ENCODE results near the gene DOCK4.

DOCK4 gene

DNA sequence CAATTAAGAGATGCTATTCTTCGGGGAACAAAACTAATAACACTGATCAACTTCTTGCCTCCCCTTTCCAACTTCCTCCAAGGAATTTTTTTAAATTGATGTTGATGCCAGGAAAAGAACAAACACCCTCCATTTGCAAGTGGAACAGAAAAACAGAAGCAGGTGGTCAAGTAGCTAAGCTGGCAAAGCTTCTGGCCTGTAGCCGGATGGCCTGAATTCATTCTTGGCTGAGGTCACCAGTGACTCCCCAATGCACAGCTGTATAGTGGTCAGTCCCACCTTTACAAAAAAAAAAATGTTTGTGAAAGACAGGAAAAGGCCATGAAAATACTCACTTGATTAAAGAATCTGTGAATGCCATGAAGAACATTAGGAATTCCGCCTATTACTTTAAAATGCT, 39.1 kb downstream of the DOCK4 start:
- TF ChIP-seq, protein P1, sequence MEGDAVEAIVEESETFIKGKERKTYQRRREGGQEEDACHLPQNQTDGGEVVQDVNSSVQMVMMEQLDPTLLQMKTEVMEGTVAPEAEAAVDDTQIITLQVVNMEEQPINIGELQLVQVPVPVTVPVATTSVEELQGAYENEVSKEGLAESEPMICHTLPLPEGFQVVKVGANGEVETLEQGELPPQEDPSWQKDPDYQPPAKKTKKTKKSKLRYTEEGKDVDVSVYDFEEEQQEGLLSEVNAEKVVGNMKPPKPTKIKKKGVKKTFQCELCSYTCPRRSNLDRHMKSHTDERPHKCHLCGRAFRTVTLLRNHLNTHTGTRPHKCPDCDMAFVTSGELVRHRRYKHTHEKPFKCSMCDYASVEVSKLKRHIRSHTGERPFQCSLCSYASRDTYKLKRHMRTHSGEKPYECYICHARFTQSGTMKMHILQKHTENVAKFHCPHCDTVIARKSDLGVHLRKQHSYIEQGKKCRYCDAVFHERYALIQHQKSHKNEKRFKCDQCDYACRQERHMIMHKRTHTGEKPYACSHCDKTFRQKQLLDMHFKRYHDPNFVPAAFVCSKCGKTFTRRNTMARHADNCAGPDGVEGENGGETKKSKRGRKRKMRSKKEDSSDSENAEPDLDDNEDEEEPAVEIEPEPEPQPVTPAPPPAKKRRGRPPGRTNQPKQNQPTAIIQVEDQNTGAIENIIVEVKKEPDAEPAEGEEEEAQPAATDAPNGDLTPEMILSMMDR (IDR thresholded peaks at IDR 0.05; ENCODE audit: low read depth, low read length) = no peak
- H3K9me3 ChIP-seq = no peaks in the 10 kb centered on the region
- no peak for DNase-seq
- H3K27me3 ChIP-seq = no peaks in the 10 kb centered on the region
- H3K4me1 ChIP-seq = peaks cover 12% of the 10 kb centered on the region
- no peaks in the 10 kb centered on the region for H3K36me3 ChIP-seq
- H3K4me3 ChIP-seq (ENCODE audit: low read depth, low read length) = no peak overlapping the region

DNA sequence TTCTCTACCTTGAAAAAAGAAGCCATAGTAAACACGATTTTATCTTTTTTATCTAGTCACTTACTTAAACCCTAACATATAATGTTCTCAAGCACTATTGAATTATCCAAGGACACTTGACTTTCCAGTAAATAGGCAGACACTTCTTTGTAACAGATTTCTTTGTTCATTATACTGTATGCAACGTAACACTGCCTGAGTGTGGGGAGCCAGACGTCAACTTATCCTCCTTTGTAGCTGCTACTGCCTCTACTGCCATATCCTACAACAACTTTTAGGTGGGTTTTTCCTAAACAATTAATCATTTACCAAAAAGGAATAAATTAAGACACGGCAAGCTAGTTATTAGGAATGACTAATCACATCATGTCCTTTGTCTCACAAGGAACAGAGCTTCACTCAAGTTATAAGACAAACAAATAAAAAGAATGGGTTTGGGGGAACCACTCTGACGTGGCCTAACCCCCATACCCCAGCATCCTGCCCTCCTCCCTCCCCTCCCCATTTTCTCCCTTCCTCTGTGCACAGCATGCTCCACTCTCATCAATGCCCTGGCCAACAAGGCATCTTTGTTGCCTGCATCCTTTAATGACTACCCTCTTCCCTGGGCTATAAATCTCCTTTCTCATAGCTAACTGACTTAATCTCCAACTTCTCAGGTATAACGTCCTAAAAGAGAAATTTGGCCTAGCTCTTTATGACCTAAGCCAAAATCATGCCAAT, 43.3 kb downstream of the DOCK4 start:
- Histone ChIP-seq H3K36me3 (no peaks in the 10 kb centered on the region), H3K4me3 (ENCODE audit: low read depth, low read length) (no peak overlapping the region), H3K27me3 (no peaks in the 10 kb centered on the region), H3K4me1 (peaks cover 41% of the 10 kb centered on the region), H3K9me3 (no peaks in the 10 kb centered on the region)
- TF ChIP-seq, protein P1 (IDR thresholded peaks at IDR 0.05; ENCODE audit: low read depth, low read length) = no peak
- DNase-seq = no peak

DNA sequence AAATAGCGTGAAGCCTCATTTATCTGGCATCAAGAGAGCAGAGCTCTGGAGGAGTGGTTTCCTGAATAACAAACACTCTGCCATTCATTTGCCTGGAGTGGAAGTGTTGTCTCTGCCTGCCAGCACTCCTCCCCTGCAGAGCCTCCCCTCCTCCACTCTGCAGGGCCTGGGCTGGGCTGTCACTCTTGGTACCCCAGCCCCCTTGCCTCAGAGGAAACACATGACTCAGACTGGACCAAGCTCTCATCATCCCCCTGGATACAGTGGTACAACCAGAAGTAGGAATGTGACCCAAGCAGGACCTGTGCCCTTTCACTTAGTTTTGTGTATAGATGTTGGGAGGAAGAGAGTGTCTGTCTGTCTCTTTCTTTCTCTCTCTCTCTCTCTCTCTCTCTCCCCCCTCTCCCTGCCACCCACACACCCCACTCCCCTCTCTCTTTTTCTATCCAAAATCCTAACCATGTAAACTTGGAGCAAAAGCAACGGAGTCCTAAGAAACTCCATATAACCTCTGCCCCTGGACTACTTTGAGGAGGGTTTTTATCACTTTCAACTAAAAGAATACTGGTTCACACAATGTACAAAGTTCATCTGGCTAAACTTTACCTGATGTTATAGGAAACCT, 43.9 kb downstream of the DOCK4 start:
- DNase-seq = peak; percentile 80
- Histone ChIP-seq H3K4me1 (peaks cover 41% of the 10 kb centered on the region), H3K4me3 (ENCODE audit: low read depth, low read length) (no peak overlapping the region), H3K36me3 (no peaks in the 10 kb centered on the region), H3K27me3 (no peaks in the 10 kb centered on the region), H3K9me3 (no peaks in the 10 kb centered on the region)
- TF ChIP-seq, protein P1 (IDR thresholded peaks at IDR 0.05; ENCODE audit: low read depth, low read length) = no peak

DNA sequence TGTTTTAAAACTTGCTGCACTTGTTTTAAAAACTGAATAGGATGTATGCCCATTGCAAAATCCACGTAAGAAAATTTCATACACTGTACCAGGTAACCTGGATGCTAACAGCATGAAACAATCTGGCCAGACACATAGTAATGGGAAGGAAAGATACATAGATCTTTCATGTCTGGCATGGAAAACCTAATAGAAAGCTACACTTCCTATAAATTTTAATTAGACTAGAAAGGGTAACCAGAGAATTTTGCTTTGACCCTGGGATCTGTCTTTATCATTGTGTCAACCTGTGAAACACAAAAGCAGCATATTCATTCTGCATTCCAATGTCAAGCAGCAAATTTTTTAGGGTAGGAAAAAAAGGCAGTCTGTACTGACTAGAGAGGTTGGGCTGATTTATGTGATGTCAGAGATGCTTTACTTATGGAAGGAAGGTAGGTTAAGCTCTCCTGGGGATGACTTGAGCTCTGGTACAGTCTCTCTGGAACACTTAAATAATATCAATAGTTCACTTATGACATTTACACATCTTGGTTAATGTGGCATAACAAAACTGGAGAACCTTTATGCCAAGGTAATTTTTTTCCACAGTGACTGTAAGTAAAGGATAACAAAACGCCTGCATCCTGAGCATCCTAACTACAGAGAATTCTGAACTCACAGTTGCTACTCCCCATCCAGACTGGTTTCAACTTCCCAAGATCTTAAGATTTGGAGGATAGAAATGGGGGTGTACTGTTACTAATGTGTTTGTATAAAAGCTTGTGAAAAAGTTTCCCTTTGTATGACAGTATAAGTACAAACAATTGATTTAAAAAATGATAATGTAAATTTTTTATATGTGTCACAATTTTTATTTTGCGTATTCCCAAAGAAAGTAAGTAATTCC, 44.7 kb downstream of the DOCK4 start:
- TF ChIP-seq, protein P1 (IDR thresholded peaks at IDR 0.05; ENCODE audit: low read depth, low read length) = no peak
- Histone ChIP-seq H3K27me3 (no peaks in the 10 kb centered on the region), H3K36me3 (no peaks in the 10 kb centered on the region), H3K4me3 (ENCODE audit: low read depth, low read length) (no peak overlapping the region), H3K9me3 (no peaks in the 10 kb centered on the region), H3K4me1 (peaks cover 41% of the 10 kb centered on the region)
- no peak for DNase-seq

DNA sequence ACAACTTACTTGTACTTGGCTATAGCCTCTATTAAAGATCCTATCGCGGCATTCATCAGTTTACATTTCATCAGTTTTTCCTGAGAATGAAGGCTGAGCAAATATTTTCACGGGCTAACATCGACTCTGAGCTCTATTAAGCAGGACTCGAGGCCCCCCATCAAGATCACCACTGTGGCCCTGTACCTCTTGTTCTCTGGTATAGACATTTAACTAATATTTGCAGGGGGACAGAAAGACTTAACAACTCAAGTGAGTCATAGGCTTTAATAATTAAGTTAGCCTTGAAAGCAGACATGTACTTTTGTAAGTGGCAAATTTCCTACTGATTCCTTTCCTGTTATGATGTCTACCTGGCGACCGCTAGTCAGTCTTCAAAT, 45.4 kb downstream of the DOCK4 start:
- no peak for DNase-seq
- Histone ChIP-seq H3K9me3 (no peaks in the 10 kb centered on the region), H3K4me1 (peaks cover 41% of the 10 kb centered on the region), H3K36me3 (no peaks in the 10 kb centered on the region), H3K4me3 (ENCODE audit: low read depth, low read length) (peak overlapping the region; percentile 28; the same call in 1 of the 2 replicates), H3K27me3 (no peaks in the 10 kb centered on the region)
- TF ChIP-seq, protein P1 (IDR thresholded peaks at IDR 0.05; ENCODE audit: low read depth, low read length) = no peak

Data from BE2C (cell line).